ENCODE results near the gene UBE2D1. TPM values are rescaled to one million over a fixed set of nuclear protein-coding genes. Genes with fewer than 3 reads are reported as not detected.

The UBE2D1 gene
- total RNA-seq, 2 donors from 2014 or later, result 9.8 to 11.4 TPM

- no peaks in the 10 kb centered on the region for H3K9me3 ChIP-seq
- no peak for DNase-seq (ENCODE audit: low spot score)
- H3K4me3 ChIP-seq, result no peak overlapping the region
- H3K27ac ChIP-seq, result no peak overlapping the region
- H3K4me1 ChIP-seq (replicated peaks), result no peaks in the 10 kb centered on the region
- H3K27me3 ChIP-seq (replicated peaks; ENCODE audit: insufficient read depth), result no peaks in the 10 kb centered on the region
- TF ChIP-seq POLR2AphosphoS5 (IDR thresholded peaks at IDR 0.05) (no peak), POLR2A (IDR thresholded peaks at IDR 0.05) (no peak)
- TF ChIP-seq, protein P1, sequence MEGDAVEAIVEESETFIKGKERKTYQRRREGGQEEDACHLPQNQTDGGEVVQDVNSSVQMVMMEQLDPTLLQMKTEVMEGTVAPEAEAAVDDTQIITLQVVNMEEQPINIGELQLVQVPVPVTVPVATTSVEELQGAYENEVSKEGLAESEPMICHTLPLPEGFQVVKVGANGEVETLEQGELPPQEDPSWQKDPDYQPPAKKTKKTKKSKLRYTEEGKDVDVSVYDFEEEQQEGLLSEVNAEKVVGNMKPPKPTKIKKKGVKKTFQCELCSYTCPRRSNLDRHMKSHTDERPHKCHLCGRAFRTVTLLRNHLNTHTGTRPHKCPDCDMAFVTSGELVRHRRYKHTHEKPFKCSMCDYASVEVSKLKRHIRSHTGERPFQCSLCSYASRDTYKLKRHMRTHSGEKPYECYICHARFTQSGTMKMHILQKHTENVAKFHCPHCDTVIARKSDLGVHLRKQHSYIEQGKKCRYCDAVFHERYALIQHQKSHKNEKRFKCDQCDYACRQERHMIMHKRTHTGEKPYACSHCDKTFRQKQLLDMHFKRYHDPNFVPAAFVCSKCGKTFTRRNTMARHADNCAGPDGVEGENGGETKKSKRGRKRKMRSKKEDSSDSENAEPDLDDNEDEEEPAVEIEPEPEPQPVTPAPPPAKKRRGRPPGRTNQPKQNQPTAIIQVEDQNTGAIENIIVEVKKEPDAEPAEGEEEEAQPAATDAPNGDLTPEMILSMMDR (IDR thresholded peaks at IDR 0.05), result no peak
- H3K36me3 ChIP-seq, result no peaks in the 10 kb centered on the region
- intact Hi-C loops (cut with DNase I), result no loop called here
Measured at GRCh38 chr10:58300676-58301075, 34.1 kb upstream of the UBE2D1 start.

- Histone ChIP-seq H3K4me3 (no peak overlapping the region), H3K27ac (no peak overlapping the region), H3K36me3 (no peaks in the 10 kb centered on the region), H3K27me3 (replicated peaks; ENCODE audit: insufficient read depth) (no peaks in the 10 kb centered on the region), H3K9me3 (no peaks in the 10 kb centered on the region), H3K4me1 (replicated peaks) (no peaks in the 10 kb centered on the region)
- DNase-seq (ENCODE audit: low spot score), result no peak
- intact Hi-C loops (cut with DNase I), result no loop called here
- 63% methylated on average over 2 of the region's 2 CpGs for WGBS
- TF ChIP-seq POLR2A (IDR thresholded peaks at IDR 0.05) (no peak), POLR2AphosphoS5 (IDR thresholded peaks at IDR 0.05) (no peak)
- TF ChIP-seq, protein P1 (IDR thresholded peaks at IDR 0.05), result no peak
Measured at GRCh38 chr10:58302254-58302653, 32.6 kb upstream of the UBE2D1 start.

DNA sequence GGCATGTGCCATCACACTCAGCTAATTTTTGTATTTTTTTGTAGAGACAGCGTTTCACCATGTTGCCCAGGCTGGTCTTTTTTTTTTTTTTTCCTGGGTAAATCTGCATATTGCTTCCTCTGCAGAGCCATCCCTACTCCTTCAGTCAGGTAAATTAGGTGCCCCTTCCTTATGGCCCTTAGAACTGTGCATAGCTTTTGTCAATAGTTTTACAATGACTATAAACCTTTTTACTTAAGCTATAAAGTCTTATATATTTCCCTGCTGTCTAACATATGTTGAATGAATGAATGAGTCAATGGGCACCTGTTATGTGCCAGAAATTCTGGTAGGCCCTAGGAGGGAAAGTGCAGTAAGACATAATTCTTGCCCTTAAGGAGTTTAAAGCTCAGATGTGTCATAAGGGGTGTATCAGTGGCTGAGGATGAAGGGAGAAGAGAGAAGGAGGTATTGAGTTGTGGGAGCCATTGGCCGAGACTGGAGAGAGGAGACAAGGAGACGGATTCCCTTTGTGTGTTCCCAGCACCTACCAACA is 30.6 kb upstream of the UBE2D1 start:
- H3K9me3 ChIP-seq, result no peaks in the 10 kb centered on the region
- no peaks in the 10 kb centered on the region for H3K27me3 ChIP-seq (replicated peaks; ENCODE audit: insufficient read depth)
- no peaks in the 10 kb centered on the region for H3K4me1 ChIP-seq (replicated peaks)
- no peak overlapping the region for H3K27ac ChIP-seq
- WGBS, result 76% methylated on average over 3 of the region's 3 CpGs
- H3K4me3 ChIP-seq, result no peak overlapping the region
- TF ChIP-seq, protein P1 (IDR thresholded peaks at IDR 0.05), result no peak
- no peak for TF ChIP-seq POLR2A (IDR thresholded peaks at IDR 0.05)
- TF ChIP-seq POLR2AphosphoS5 (IDR thresholded peaks at IDR 0.05), result no peak
- intact Hi-C loops (cut with DNase I), result no loop called here
- DNase-seq (ENCODE audit: low spot score), result no peak
- H3K36me3 ChIP-seq, result no peaks in the 10 kb centered on the region

- no peak overlapping the region for H3K4me3 ChIP-seq
- WGBS, result 43% methylated on average over 4 of the region's 4 CpGs
- no peaks in the 10 kb centered on the region for H3K4me1 ChIP-seq (replicated peaks)
- no peak for DNase-seq (ENCODE audit: low spot score)
- intact Hi-C loops (cut with DNase I), result no loop called here
- no peak overlapping the region for H3K27ac ChIP-seq
- TF ChIP-seq POLR2A (IDR thresholded peaks at IDR 0.05), result no peak
- no peaks in the 10 kb centered on the region for H3K36me3 ChIP-seq
- no peaks in the 10 kb centered on the region for H3K27me3 ChIP-seq (replicated peaks; ENCODE audit: insufficient read depth)
- H3K9me3 ChIP-seq, result no peaks in the 10 kb centered on the region
Measured at GRCh38 chr10:58305821-58306220, 29.0 kb upstream of the UBE2D1 start.

DNA sequence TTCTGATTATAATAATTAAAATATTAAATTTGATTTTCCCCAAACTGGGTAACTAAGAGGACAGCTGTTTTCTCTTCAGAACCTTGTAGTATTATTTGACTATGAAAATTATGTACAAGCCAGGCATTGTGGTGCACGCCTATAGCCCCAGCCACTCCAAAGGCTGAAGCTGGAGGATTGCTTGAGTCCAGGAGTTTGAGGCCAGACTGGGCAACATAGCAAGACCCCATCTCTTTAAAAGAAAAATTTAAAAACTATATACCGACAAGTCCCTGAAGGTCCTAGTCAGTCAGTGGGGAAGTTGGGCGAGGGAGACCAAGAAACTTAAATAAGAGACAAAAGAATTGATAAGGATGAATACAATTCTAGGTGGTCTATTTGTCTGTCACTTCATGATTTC is 27.1 kb upstream of the UBE2D1 start:
- Histone ChIP-seq H3K27ac (no peak overlapping the region), H3K9me3 (no peaks in the 10 kb centered on the region), H3K36me3 (no peaks in the 10 kb centered on the region), H3K4me3 (no peak overlapping the region), H3K27me3 (replicated peaks; ENCODE audit: insufficient read depth) (no peaks in the 10 kb centered on the region), H3K4me1 (replicated peaks) (no peaks in the 10 kb centered on the region)
- intact Hi-C loops (cut with DNase I), result no loop called here
- TF ChIP-seq POLR2AphosphoS5 (IDR thresholded peaks at IDR 0.05) (no peak), POLR2A (IDR thresholded peaks at IDR 0.05) (no peak)
- TF ChIP-seq, protein P1 (IDR thresholded peaks at IDR 0.05), result no peak
- 95% methylated on average over 3 of the region's 3 CpGs for whole genome bisulfite sequencing
- DNase-seq (ENCODE audit: low spot score), result no peak

All from prostate gland (tissue), 2 donors.